ENCODE results near the gene ODR4.

The ODR4 gene

GRCh38 chr1:186424539-186424938, 48.9 kb downstream of the ODR4 start:
- Histone ChIP-seq H3K27me3 (ENCODE audit: control insufficient read depth, insufficient read depth, low read length) (no peaks in the 10 kb centered on the region), H3K9me3 (ENCODE audit: control insufficient read depth, insufficient read depth, low read length) (no peaks in the 10 kb centered on the region)

GRCh38 chr1:186426118-186426517, 50.5 kb downstream of the ODR4 start:
- Histone ChIP-seq H3K9ac (ENCODE audit: low read depth, low read length) (no peak overlapping the region), H3K36me3 (ENCODE audit: control insufficient read depth, insufficient read depth, low read length) (no peaks in the 10 kb centered on the region), H3K27ac (ENCODE audit: low read depth, low read length) (no peak overlapping the region), H3K4me1 (ENCODE audit: control insufficient read depth, insufficient read depth, low read length) (no peaks in the 10 kb centered on the region), H3K27me3 (ENCODE audit: control insufficient read depth, insufficient read depth, low read length) (no peaks in the 10 kb centered on the region), H3K9me3 (ENCODE audit: control insufficient read depth, insufficient read depth, low read length) (no peaks in the 10 kb centered on the region), H3K4me3 (ENCODE audit: low read depth, low read length) (no peak overlapping the region)

More at GRCh38 chr1:186424539-186424938, 48.9 kb downstream of the ODR4 start:
- no peak overlapping the region for H3K9ac ChIP-seq (ENCODE audit: low read depth, low read length)
- H3K4me3 ChIP-seq (ENCODE audit: low read depth, low read length): no peak overlapping the region
- H3K36me3 ChIP-seq (ENCODE audit: control insufficient read depth, insufficient read depth, low read length): peaks cover 5% of the 10 kb centered on the region
- H3K4me1 ChIP-seq (ENCODE audit: control insufficient read depth, insufficient read depth, low read length): no peaks in the 10 kb centered on the region
- H3K27ac ChIP-seq (ENCODE audit: low read depth, low read length): no peak overlapping the region

GRCh38 chr1:186429017-186429416, 53.4 kb downstream of the ODR4 start:
- no peak overlapping the region for H3K27ac ChIP-seq (ENCODE audit: low read depth, low read length)
- no peaks in the 10 kb centered on the region for H3K27me3 ChIP-seq (ENCODE audit: control insufficient read depth, insufficient read depth, low read length)
- no peaks in the 10 kb centered on the region for H3K36me3 ChIP-seq (ENCODE audit: control insufficient read depth, insufficient read depth, low read length)
- no peaks in the 10 kb centered on the region for H3K9me3 ChIP-seq (ENCODE audit: control insufficient read depth, insufficient read depth, low read length)
- H3K9ac ChIP-seq (ENCODE audit: low read depth, low read length): no peak overlapping the region
- H3K4me1 ChIP-seq (ENCODE audit: control insufficient read depth, insufficient read depth, low read length): no peaks in the 10 kb centered on the region
- no peak overlapping the region for H3K4me3 ChIP-seq (ENCODE audit: low read depth, low read length)

- no peak overlapping the region for H3K27ac ChIP-seq (ENCODE audit: low read depth, low read length)
Observed at GRCh38 chr1:186435336-186435735, 59.7 kb downstream of the ODR4 start.

GRCh38 chr1:186438567-186438966, 62.9 kb downstream of the ODR4 start:
- no peaks in the 10 kb centered on the region for H3K36me3 ChIP-seq (ENCODE audit: control insufficient read depth, insufficient read depth, low read length)
- H3K9me3 ChIP-seq (ENCODE audit: control insufficient read depth, insufficient read depth, low read length): no peaks in the 10 kb centered on the region

More at GRCh38 chr1:186435336-186435735, 59.7 kb downstream of the ODR4 start:
- Histone ChIP-seq H3K27me3 (ENCODE audit: control insufficient read depth, insufficient read depth, low read length) (no peaks in the 10 kb centered on the region), H3K9ac (ENCODE audit: low read depth, low read length) (no peak overlapping the region), H3K9me3 (ENCODE audit: control insufficient read depth, insufficient read depth, low read length) (no peaks in the 10 kb centered on the region), H3K36me3 (ENCODE audit: control insufficient read depth, insufficient read depth, low read length) (no peaks in the 10 kb centered on the region), H3K4me3 (ENCODE audit: low read depth, low read length) (no peak overlapping the region), H3K4me1 (ENCODE audit: control insufficient read depth, insufficient read depth, low read length) (peaks cover 3% of the 10 kb centered on the region; the same call in 1 of the 2 replicates)

GRCh38 chr1:186440584-186440983, 64.9 kb downstream of the ODR4 start:
- no peak overlapping the region for H3K4me3 ChIP-seq (ENCODE audit: low read depth, low read length)
- H3K9ac ChIP-seq (ENCODE audit: low read depth, low read length): no peak overlapping the region

More at GRCh38 chr1:186438567-186438966, 62.9 kb downstream of the ODR4 start:
- no peak overlapping the region for H3K9ac ChIP-seq (ENCODE audit: low read depth, low read length)
- peaks cover 7% of the 10 kb centered on the region; the same call in 1 of the 2 replicates for H3K4me1 ChIP-seq (ENCODE audit: control insufficient read depth, insufficient read depth, low read length)
- no peaks in the 10 kb centered on the region for H3K27me3 ChIP-seq (ENCODE audit: control insufficient read depth, insufficient read depth, low read length)
- H3K4me3 ChIP-seq (ENCODE audit: low read depth, low read length): no peak overlapping the region
- no peak overlapping the region for H3K27ac ChIP-seq (ENCODE audit: low read depth, low read length)

GRCh38 chr1:186442651-186443375, 67.2 kb downstream of the ODR4 start:
- Histone ChIP-seq H3K9me3 (ENCODE audit: control insufficient read depth, insufficient read depth, low read length) (no peaks in the 10 kb centered on the region), H3K36me3 (ENCODE audit: control insufficient read depth, insufficient read depth, low read length) (no peaks in the 10 kb centered on the region), H3K4me3 (ENCODE audit: low read depth, low read length) (no peak overlapping the region), H3K9ac (ENCODE audit: low read depth, low read length) (no peak overlapping the region), H3K4me1 (ENCODE audit: control insufficient read depth, insufficient read depth, low read length) (peaks cover 14% of the 10 kb centered on the region; the same call in 1 of the 2 replicates), H3K27ac (ENCODE audit: low read depth, low read length) (no peak overlapping the region), H3K27me3 (ENCODE audit: control insufficient read depth, insufficient read depth, low read length) (no peaks in the 10 kb centered on the region)

More at GRCh38 chr1:186440584-186440983, 64.9 kb downstream of the ODR4 start:
- no peak overlapping the region for H3K27ac ChIP-seq (ENCODE audit: low read depth, low read length)
- no peaks in the 10 kb centered on the region for H3K27me3 ChIP-seq (ENCODE audit: control insufficient read depth, insufficient read depth, low read length)
- H3K9me3 ChIP-seq (ENCODE audit: control insufficient read depth, insufficient read depth, low read length): no peaks in the 10 kb centered on the region
- H3K36me3 ChIP-seq (ENCODE audit: control insufficient read depth, insufficient read depth, low read length): no peaks in the 10 kb centered on the region
- peaks cover 14% of the 10 kb centered on the region; the same call in 1 of the 2 replicates for H3K4me1 ChIP-seq (ENCODE audit: control insufficient read depth, insufficient read depth, low read length)

GRCh38 chr1:186443638-186444037, 68.0 kb downstream of the ODR4 start:
- Histone ChIP-seq H3K9me3 (ENCODE audit: control insufficient read depth, insufficient read depth, low read length) (no peaks in the 10 kb centered on the region), H3K27me3 (ENCODE audit: control insufficient read depth, insufficient read depth, low read length) (no peaks in the 10 kb centered on the region), H3K4me3 (ENCODE audit: low read depth, low read length) (no peak overlapping the region), H3K4me1 (ENCODE audit: control insufficient read depth, insufficient read depth, low read length) (peaks cover 14% of the 10 kb centered on the region; the same call in 1 of the 2 replicates), H3K27ac (ENCODE audit: low read depth, low read length) (no peak overlapping the region), H3K9ac (ENCODE audit: low read depth, low read length) (no peak overlapping the region), H3K36me3 (ENCODE audit: control insufficient read depth, insufficient read depth, low read length) (no peaks in the 10 kb centered on the region)

GRCh38 chr1:186446152-186446551, 70.5 kb downstream of the ODR4 start:
- H3K9me3 ChIP-seq (ENCODE audit: control insufficient read depth, insufficient read depth, low read length): no peaks in the 10 kb centered on the region
- no peak overlapping the region for H3K4me3 ChIP-seq (ENCODE audit: low read depth, low read length)
- no peaks in the 10 kb centered on the region for H3K27me3 ChIP-seq (ENCODE audit: control insufficient read depth, insufficient read depth, low read length)
- no peak overlapping the region for H3K9ac ChIP-seq (ENCODE audit: low read depth, low read length)
- H3K36me3 ChIP-seq (ENCODE audit: control insufficient read depth, insufficient read depth, low read length): no peaks in the 10 kb centered on the region
- H3K4me1 ChIP-seq (ENCODE audit: control insufficient read depth, insufficient read depth, low read length): peaks cover 7% of the 10 kb centered on the region; the same call in 1 of the 2 replicates
- no peak overlapping the region for H3K27ac ChIP-seq (ENCODE audit: low read depth, low read length)

GRCh38 chr1:186454981-186455380, 79.3 kb downstream of the ODR4 start:
- H3K9me3 ChIP-seq (ENCODE audit: control insufficient read depth, insufficient read depth, low read length): no peaks in the 10 kb centered on the region
- no peaks in the 10 kb centered on the region for H3K36me3 ChIP-seq (ENCODE audit: control insufficient read depth, insufficient read depth, low read length)
- H3K4me1 ChIP-seq (ENCODE audit: control insufficient read depth, insufficient read depth, low read length): no peaks in the 10 kb centered on the region
- no peaks in the 10 kb centered on the region for H3K27me3 ChIP-seq (ENCODE audit: control insufficient read depth, insufficient read depth, low read length)
- no peak overlapping the region for H3K4me3 ChIP-seq (ENCODE audit: low read depth, low read length)
- H3K27ac ChIP-seq (ENCODE audit: low read depth, low read length): no peak overlapping the region
- no peak overlapping the region for H3K9ac ChIP-seq (ENCODE audit: low read depth, low read length)

- no peaks in the 10 kb centered on the region for H3K27me3 ChIP-seq (ENCODE audit: control insufficient read depth, insufficient read depth, low read length)
- H3K36me3 ChIP-seq (ENCODE audit: control insufficient read depth, insufficient read depth, low read length): no peaks in the 10 kb centered on the region
- no peaks in the 10 kb centered on the region for H3K9me3 ChIP-seq (ENCODE audit: control insufficient read depth, insufficient read depth, low read length)
- H3K4me1 ChIP-seq (ENCODE audit: control insufficient read depth, insufficient read depth, low read length): no peaks in the 10 kb centered on the region
- no peak overlapping the region for H3K27ac ChIP-seq (ENCODE audit: low read depth, low read length)
- no peak overlapping the region for H3K9ac ChIP-seq (ENCODE audit: low read depth, low read length)
- H3K4me3 ChIP-seq (ENCODE audit: low read depth, low read length): no peak overlapping the region
Observed at GRCh38 chr1:186456729-186457255, 81.2 kb downstream of the ODR4 start.
